Activated CD8-positive, alpha-beta memory T cell treated with anti-CD3 and anti-CD28 coated beads for 4 hours (primary cell): ENCODE data around the gene SPEG.
A peak's percentile ranks its signal among the peaks of the same experiment; 100 is the strongest.
"Not testable (repeated sequence)": the region's sequence is repeated elsewhere in the genome, so short reads cannot be mapped to it uniquely, and the experiment has no call there.

Experiments
- DNase-seq, 2 donors: peaks; one replicate each; pipeline ENCODE4 v3.0.0-alpha.2; 2020; ENCODE audit warnings: low read depth in 2 of 2

The SPEG gene

GRCh38 chr2:219404954-219405353 is 29.7 kb upstream of the SPEG start:
- no peak for DNase-seq

DNA sequence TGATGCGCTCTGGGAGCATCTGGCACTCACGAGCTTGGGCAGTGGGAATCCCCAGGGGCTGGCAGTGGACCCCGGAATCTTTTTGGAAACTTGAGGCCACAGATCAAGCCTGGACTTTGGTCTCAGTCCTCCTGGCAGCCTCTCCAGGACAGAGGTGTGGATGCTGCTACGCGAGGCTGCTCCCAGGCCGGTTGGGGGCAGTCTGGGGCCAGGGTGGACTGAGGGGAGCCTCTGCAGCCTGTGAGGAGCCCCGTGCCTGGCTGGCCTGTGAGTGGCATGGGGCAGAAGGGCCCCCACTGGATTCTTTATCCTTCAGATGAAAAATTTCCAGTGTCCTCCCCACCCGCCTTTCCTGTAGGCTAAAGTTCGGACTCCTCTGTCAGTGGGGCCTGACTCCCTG is 29.2 kb upstream of the SPEG start:
- DNase-seq, result no peak

DNA sequence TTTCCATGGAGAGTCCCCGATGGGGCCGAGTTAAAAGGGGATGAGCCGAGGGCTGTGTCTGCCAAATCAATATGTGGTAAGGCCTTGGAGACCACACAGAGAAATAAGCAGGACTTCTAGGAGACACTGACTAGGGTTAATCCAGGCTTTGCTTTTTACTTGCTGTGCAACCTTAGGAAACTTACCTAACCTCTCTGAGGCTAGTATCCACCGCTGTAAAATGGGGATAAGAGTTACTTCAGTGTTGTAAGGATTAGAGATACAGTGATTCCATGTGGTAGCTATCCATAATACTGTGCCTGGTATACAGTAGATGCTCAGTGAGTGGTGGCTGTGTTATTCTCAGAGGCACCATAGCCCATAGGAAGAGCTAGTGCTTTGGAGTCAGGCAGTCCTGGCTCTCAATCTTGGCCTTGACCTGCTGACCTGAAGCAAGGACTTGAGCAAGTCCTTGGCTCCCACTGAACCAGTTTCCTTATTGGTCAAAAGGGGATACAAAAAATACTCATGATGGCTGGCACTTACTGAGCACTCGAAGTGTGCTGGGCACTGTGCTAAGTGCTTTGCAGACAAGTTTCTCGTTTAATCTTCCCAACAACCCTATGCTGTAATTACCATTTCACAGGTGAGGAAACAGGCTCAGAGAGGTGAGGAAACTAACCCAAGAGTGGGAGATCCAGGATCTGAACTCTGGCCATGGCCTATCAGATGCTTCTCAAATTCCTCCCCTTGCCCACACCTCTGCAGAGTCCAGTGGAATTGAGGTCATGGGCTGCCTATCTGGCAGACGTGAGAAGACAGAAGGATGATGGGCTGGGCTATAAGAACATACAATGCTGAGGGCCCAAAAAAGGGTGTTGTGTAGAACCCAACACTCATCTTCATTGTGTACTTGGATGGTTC is 28.4 kb upstream of the SPEG start:
- no peak for DNase-seq

- no peak for DNase-seq
Observed at GRCh38 chr2:219406861-219407230, 27.8 kb upstream of the SPEG start.

GRCh38 chr2:219407343-219407742 is 27.3 kb upstream of the SPEG start:
- DNase-seq, result not testable (repeated sequence)

- DNase-seq, result no peak
Observed at GRCh38 chr2:219408204-219408603, 26.4 kb upstream of the SPEG start.

- no peak for DNase-seq
Observed at GRCh38 chr2:219408631-219409030, 26.0 kb upstream of the SPEG start.

- no peak for DNase-seq
Observed at GRCh38 chr2:219409619-219410018, 25.0 kb upstream of the SPEG start.

DNA sequence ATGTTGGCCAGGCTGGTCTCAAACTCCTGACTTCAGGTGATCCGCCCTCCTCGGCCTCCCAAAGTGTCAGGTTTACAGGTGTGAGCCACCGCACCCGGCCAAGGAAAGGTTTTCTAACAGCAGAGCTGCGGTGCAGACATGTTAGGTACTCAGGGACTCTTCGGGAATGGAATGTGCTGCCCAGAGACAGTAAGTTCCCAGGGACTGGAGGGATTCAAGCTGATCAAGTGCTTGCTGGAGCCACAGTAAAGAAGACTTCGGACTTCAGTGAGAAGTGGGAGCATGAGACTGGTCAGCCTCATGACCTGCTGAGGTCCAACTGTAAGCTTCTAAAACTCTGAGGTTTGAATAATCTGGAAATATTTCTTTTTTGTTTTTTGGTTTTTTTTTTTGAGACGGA is 24.3 kb upstream of the SPEG start:
- no peak for DNase-seq

- DNase-seq, result no peak
Observed at GRCh38 chr2:219414857-219415256, 19.8 kb upstream of the SPEG start.

DNA sequence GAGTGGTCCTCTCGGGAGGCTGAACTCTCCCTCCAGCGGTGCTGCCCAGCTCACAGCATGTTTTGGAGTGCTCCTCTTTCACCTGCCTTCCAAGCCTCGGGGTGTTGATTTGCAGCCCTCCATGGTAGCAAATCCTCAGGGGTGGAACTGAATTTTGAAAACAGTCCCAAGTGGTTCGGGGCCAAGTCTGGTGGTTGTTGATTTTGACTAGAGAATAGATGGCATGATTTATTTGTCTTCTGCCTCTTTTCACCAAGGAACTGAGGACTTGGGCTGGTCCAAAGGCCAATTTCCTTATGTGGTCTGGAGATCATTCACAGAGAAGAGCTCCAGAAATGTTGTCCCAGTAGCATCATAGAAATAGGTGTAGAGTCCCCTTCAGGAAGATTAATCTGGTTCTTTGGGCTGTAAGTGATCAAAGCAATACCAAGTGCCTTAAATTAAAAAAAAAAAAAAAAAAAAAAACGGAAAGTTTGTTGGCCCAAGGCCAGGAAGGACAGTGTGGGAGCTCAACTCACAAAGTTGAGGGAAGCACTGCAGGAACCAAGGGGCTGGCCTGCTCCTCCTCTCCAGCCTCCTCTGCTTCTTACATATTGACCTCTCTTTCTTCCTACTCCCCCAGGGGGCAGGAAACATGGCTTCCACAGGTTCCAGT is 18.9 kb upstream of the SPEG start:
- no peak for DNase-seq

GRCh38 chr2:219416235-219416602 is 18.4 kb upstream of the SPEG start:
- DNase-seq, result no peak

DNA sequence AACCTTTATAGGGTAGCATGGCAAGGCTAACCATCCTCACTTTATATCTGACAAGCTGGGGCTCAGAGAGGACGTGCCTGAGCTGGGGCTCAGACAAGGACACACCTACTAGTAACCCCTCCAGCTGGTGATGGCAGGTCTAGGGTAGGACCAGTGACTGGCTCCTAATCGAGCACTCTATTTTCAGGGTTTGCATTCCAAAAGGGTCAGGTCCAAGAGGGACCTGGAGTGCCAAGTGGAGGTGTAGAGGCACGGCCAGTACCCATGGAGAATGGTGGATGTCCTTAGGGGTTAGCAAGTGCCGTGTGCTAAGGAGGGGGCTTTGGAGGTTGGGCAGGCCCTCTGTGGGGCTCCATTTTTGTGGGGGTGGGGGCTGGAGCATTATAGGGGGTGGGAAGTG is 17.7 kb upstream of the SPEG start:
- DNase-seq, result no peak

GRCh38 chr2:219417374-219417773 is 17.3 kb upstream of the SPEG start:
- peak in 1 of 2 donors; percentile 43 for DNase-seq

- no peak for DNase-seq
Observed at GRCh38 chr2:219418155-219419011, 16.3 kb upstream of the SPEG start, which contains the start of gene DES. DES (plus strand) TSS chr2:219418377; CDS start chr2:219418463, 86 bp downstream.

DNA sequence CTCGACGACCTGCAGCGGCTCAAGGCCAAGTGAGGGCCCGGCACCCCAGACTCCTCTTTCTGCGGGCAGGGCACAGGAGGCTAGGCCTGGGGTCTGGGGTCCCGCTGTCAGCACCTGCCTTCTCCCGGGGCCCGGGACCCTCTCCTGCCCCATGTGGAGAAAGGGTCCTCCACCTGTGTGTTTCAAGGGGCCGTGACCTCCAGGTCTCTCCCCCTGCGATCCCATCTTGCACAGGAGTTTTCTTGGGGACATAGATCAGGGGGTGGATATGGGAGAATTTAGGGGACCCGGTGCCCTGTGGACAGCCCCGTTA is 15.7 kb upstream of the SPEG start:
- DNase-seq, result no peak

DNA sequence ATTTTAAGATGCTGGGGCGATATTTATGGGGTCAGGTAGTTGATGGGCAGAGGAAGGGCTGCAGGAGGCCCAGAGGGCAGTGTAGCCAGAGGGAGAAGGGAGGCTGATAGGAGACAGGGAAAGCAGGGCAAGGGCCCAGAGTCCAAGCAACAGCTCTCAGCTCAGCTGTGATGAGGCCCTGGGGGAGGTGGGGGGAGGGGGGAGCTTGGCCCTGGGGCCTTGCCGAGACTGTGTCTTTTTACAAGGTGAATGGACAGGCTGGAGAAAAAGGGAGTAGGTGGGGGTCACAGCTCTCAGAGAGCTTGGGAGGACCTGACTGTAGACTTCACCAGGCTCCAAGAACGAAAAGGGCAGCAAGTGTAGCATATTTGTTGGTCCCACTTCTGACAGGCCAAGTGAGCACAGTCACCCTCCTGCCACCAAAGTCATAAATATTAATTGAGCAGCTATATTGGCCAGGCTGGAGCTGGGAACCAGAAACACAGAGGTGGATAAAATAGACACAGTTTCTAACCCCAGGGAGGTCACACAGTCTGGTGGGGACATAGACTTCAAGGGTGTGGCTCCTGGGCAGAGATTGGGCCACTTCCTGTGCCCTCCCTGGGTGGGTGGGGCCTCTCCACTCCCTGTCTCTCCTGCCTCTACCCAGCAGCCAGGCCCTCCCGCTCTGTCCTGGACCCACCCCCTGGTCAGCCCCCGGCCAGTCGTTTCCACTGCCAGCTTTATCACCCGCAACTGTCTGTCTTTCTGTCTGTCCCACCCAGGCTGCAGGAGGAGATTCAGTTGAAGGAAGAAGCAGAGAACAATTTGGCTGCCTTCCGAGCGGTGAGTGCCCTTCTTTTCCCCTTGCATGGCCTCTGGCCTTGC is 15.1 kb upstream of the SPEG start:
- no peak for DNase-seq

DNA sequence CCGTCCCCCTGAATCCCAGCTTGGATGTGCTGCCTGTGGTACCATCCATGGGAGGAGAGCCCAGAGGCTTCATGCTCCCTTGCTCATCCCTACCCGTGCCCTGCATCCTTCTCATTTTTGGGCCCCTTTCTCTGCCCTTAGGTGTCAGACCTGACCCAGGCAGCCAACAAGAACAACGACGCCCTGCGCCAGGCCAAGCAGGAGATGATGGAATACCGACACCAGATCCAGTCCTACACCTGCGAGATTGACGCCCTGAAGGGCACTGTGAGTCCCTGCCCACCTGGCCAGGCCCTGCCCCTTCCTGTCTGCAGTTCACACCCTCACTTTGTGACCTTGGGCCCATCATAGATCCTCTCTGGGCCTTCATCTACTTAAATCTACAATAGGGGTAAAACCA is 14.0 kb upstream of the SPEG start:
- DNase-seq, result no peak

- no peak for DNase-seq
Observed at GRCh38 chr2:219421323-219421722, 13.3 kb upstream of the SPEG start.

GRCh38 chr2:219422952-219423534 is 11.6 kb upstream of the SPEG start:
- DNase-seq, result no peak
